GM18951 (cell line): ENCODE results near the gene HSFY1.
"Not testable (repeated sequence)": the region's sequence is repeated elsewhere in the genome, so short reads cannot be mapped to it uniquely, and the experiment has no call there.

Source experiments
- in situ Hi-C: fragments of 300-500 bp; cut with MboI; formaldehyde crosslinking; loops from one replicate; pipeline ENCODE4 v1.12.0; 2022; ENCODE audit warnings: low sequenced_read_pairs, mixed read lengths, inconsistent platforms; ENCODE audit not compliant: unreplicated experiment

Gene HSFY1, protein sequence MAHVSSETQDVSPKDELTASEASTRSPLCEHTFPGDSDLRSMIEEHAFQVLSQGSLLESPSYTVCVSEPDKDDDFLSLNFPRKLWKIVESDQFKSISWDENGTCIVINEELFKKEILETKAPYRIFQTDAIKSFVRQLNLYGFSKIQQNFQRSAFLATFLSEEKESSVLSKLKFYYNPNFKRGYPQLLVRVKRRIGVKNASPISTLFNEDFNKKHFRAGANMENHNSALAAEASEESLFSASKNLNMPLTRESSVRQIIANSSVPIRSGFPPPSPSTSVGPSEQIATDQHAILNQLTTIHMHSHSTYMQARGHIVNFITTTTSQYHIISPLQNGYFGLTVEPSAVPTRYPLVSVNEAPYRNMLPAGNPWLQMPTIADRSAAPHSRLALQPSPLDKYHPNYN

DNA sequence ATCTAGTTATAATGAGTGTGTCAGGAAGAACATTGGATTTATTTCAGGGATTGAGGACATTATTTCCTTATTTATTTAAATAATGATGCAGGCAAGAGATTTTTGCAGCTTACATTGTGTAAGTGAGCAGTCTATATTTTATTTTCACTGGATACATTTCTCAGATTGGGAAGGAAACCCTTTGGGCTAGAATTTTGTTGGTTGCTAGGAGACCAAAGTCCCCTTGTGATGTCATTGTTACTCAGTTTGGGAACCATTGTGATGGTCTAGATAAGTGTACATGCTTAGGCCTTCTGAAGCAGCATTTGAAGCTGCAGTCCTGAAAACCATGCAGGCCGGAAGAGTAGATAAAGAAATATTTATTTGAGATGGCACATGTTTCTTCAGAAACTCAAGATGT is at the start of gene HSFY1:
Gene HSFY1, plus strand, starts transcription at position 301 of the 400 bp plus-strand sequence. Its CDS starts 68 bp downstream, at position 369.
- in situ Hi-C loops = not testable (repeated sequence)

DNA sequence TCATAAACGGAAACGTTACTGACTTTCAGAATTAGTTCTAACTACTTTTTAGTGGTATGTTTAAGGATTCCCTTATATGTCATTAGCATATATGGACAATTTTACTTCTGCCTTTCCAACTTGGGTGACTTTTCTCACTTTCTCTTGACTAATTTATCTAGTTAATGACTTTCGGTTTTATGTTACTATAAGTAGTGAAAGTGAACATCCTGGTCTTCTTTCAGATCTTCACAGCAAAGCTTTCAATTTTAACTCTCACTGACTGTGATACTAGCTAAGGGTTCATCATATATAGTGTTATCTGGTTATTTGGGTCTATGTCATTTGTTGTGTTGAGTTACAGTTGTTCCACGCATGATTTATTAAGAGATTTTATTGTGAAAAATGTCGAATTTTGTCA is 42.3 kb upstream of the HSFY1 start:
- in situ Hi-C loops = not testable (repeated sequence)

DNA sequence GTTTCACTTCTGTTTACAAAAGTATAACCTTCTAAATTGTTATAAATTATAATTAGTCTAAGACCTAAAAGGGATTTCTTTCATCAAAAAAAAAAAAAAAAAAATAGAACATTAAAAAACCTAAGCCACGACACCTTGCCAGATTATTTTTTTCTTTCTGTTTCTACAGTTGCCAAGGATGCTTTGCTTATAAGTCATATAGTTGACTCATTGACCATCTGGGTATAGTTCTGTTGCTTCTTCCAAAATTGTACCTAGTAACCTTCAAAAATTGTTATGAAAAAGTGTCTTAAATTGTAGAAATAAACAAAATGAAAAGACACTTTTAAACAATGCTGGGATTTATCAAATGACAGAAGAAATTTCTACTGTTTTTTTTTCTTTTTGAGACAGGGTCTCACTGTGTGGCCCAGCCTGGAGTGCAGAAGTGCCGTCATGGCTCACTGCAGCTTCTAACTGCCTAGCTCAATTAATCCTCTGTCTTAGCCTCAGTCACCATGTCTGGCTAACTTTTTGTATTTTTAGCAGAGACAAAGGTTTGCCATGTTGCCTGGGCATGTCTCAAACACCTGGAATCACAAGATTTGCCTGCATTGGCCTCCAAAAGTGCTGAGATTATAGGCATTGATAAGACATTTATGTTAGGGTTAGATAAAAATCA is 15.4 kb upstream of the HSFY1 start:
- in situ Hi-C loops = not testable (repeated sequence)

DNA sequence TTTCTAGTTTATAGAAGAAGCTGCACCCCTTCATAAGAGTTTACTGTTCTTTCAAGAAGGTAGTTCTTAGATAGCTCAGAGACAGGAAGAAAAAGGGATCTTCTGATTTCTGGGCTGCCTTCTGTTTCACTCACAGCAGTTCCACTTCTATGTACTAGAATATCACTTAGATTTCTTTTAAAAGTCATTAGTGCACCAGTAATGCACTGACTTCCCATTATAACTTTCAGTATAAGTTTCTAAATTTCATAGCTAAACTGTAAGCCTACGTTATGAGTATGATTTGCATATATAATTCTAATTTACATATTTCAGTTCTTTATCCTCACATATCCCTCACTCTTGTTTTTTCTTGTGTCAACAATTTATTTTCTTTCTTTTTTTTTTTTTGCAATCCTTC is 7.6 kb upstream of the HSFY1 start:
- in situ Hi-C loops = not testable (repeated sequence)

DNA sequence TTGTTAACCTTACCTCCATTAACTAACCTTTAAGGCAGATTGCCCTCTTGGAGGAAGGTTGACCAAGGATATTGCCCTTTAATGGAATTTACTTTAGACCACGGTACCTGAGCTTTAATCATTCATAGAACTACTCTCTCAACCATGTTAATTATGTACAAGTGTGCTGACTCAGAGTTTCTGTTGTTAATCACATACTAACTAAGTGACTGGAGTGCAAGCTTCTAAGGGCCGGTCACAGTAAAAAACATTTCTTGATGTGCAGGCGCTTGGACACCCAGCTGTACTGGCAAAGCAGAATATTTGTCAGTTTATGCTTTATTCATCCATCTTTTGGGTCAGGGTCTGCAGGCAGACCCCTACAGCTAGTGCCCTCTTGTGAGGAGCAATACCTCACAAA is 6.6 kb downstream of the HSFY1 start:
- in situ Hi-C loops = not testable (repeated sequence)

DNA sequence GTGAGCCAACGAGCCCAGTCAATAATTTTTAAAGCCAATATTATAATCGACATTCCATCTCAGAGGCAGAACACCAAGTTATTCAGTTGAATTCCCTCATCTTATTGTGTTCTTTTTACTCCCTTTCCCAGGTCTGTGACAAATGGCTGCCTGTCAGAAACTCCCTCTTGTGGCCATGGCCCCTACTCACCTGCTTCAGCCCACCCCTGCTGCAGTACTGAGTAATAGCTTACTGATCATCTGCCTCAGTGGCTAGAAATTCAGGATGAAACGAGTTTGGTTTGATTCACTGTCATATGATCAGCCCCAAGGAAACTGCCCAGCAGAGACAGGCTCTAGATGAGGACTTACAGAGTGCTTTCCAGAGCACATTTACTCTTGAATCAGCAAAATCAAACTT is 19.4 kb downstream of the HSFY1 start:
- in situ Hi-C loops = not testable (repeated sequence)
